Neural crest cell (in vitro differentiated cells): Measurements from ENCODE around the gene SMARCC1. TPM values are rescaled to one million over a fixed set of nuclear protein-coding genes. Genes with fewer than 3 reads are reported as not detected.

Experiments
- DNase-seq: peaks from one replicate; pipeline ENCODE4 v3.0.0; 2021; ENCODE audit warnings: low read depth, mixed read lengths, low spot score
- H3K27ac Mint-ChIP-seq: one replicate; pipeline ENCODE4 v1.8.0; 2021; ENCODE audit warnings: mild to moderate bottlenecking, mixed read lengths; ENCODE audit not compliant: unreplicated experiment
- H3K27me3 Mint-ChIP-seq: 2 replicates; pipeline ENCODE4 v1.8.0; 2021; ENCODE audit warnings: low read depth, mild to moderate bottlenecking, mixed read lengths
- H3K36me3 Mint-ChIP-seq: 2 replicates; pipeline ENCODE4 v1.8.0; 2021; ENCODE audit warnings: low read depth, mild to moderate bottlenecking, mixed read lengths
- H3K4me1 Mint-ChIP-seq: 2 replicates; pipeline ENCODE4 v1.8.0; 2021; ENCODE audit warnings: mixed read lengths
- H3K4me3 Mint-ChIP-seq: one replicate; pipeline ENCODE4 v1.8.0; 2021; ENCODE audit warnings: mild to moderate bottlenecking, mixed read lengths
- H3K9me3 Mint-ChIP-seq: 2 replicates; pipeline ENCODE4 v1.8.0; 2021; ENCODE audit warnings: mixed read lengths
- CTCF ChIP-seq: fragments of 200-600 bp; sonication (generic); conservative IDR thresholded peaks from 2 replicates; pipeline ENCODE4 v1.5.0; 2021; ENCODE audit warnings: antibody characterized with exemption, mild to moderate bottlenecking
- total RNA-seq: library from RNA; stranded (reverse); gene quantifications from 2 replicates; pipeline ENCODE4 v1.2.1, GENCODE V29; 2021

The SMARCC1 gene
- total RNA-seq, 1 donor from 2014 or later, result 281 TPM

GRCh38 chr3:47571391-47572175 lies 210.1 kb downstream of the SMARCC1 start:
- Mint-ChIP-seq H3K27me3 (peaks cover 4% of the 10 kb centered on the region), H3K27ac (peak overlapping the region; percentile 99), H3K4me3 (peak overlapping the region; percentile 73), H3K4me1 (peaks cover 47% of the 10 kb centered on the region), H3K9me3 (no peaks in the 10 kb centered on the region), H3K36me3 (no peaks in the 10 kb centered on the region)
- TF ChIP-seq CTCF, result no peak
- DNase-seq, result peak; percentile 68

GRCh38 chr3:47568901-47569300 lies 212.8 kb downstream of the SMARCC1 start:
- Mint-ChIP-seq H3K4me1 (peaks cover 39% of the 10 kb centered on the region), H3K27ac (no peak overlapping the region), H3K9me3 (no peaks in the 10 kb centered on the region), H3K4me3 (no peak overlapping the region), H3K27me3 (peaks cover 4% of the 10 kb centered on the region), H3K36me3 (no peaks in the 10 kb centered on the region)
- no peak for DNase-seq
- no peak for TF ChIP-seq CTCF

GRCh38 chr3:47567149-47567548 lies 214.5 kb downstream of the SMARCC1 start:
- Mint-ChIP-seq H3K4me1 (peaks cover 21% of the 10 kb centered on the region), H3K36me3 (no peaks in the 10 kb centered on the region), H3K4me3 (no peak overlapping the region), H3K9me3 (no peaks in the 10 kb centered on the region), H3K27ac (no peak overlapping the region), H3K27me3 (no peaks in the 10 kb centered on the region)
- TF ChIP-seq CTCF, result no peak
- DNase-seq, result no peak

- H3K27me3 Mint-ChIP-seq, result no peaks in the 10 kb centered on the region
- TF ChIP-seq CTCF, result no peak
- H3K4me1 Mint-ChIP-seq, result peaks cover 16% of the 10 kb centered on the region
- no peak overlapping the region for H3K4me3 Mint-ChIP-seq
- no peaks in the 10 kb centered on the region for H3K9me3 Mint-ChIP-seq
- H3K27ac Mint-ChIP-seq, result peak overlapping the region; percentile 31
- H3K36me3 Mint-ChIP-seq, result no peaks in the 10 kb centered on the region
- no peak for DNase-seq
Observed at GRCh38 chr3:47566667-47567066, 215.0 kb downstream of the SMARCC1 start.

GRCh38 chr3:47565734-47566550 lies 215.8 kb downstream of the SMARCC1 start:
- no peak overlapping the region for H3K27ac Mint-ChIP-seq
- DNase-seq, result no peak
- no peaks in the 10 kb centered on the region for H3K9me3 Mint-ChIP-seq
- no peak for TF ChIP-seq CTCF
- peaks cover 9% of the 10 kb centered on the region for H3K4me1 Mint-ChIP-seq
- no peaks in the 10 kb centered on the region for H3K36me3 Mint-ChIP-seq
- H3K4me3 Mint-ChIP-seq, result no peak overlapping the region
- H3K27me3 Mint-ChIP-seq, result no peaks in the 10 kb centered on the region
